Esophagus squamous epithelium (tissue), 4 donors: ENCODE results near the gene NHERF1.

Experiments used
- CTCF ChIP-seq, 6 experiments: fragments of 450-650 bp in 4 of 6; fragments of 200-600 bp in 2 of 6; sonication (generic) in 2 of 6; IDR thresholded peaks; one replicate each; pipeline ENCODE4 v1.5.1; 2016 to 2019; ENCODE audit warnings: antibody characterized with exemption in 6 of 6, mild to moderate bottlenecking in 4 of 6, moderate library complexity in 4 of 6
- POLR2A ChIP-seq, 4 donors: fragments of 450-650 bp; IDR thresholded peaks; one replicate each; pipeline ENCODE4 v1.6.1; 2017; ENCODE audit warnings: antibody characterized with exemption in 4 of 4, mild to moderate bottlenecking in 4 of 4, moderate library complexity in 3 of 4

GRCh38 chr17:74757931-74758847 lies 9.8 kb downstream of the NHERF1 start:
- TF ChIP-seq CTCF (IDR thresholded peaks at IDR 0.05) (no peak), POLR2A (IDR thresholded peaks at IDR 0.05) (no peak)
